HepG2 (cell line): ENCODE data around the gene NOL4L. TPM values are rescaled to one million over a fixed set of nuclear protein-coding genes. Genes with fewer than 3 reads are reported as not detected.

ENCODE experiments used
- BHLHE40 ChIP-seq: IDR thresholded peaks from 2 replicates; pipeline ENCODE4 v1.6.1; 2011; ENCODE audit warnings: low read length, improper control_type of control experiment
- E2F1 ChIP-seq: sonication (generic); formaldehyde crosslinking; IDR thresholded peaks from 2 replicates; pipeline ENCODE4 v1.5.0; 2020; ENCODE audit warnings: missing genetic modification reagents
- HNF1B ChIP-seq: sonication (generic); formaldehyde crosslinking; IDR thresholded peaks from 2 replicates; pipeline ENCODE4 v1.5.1; 2020; ENCODE audit warnings: mild to moderate bottlenecking, moderate library complexity, missing genetic modification reagents
- IRF2 ChIP-seq: IDR thresholded peaks from 2 replicates; pipeline ENCODE4 v1.6.1; 2018; ENCODE audit warnings: missing genetic modification reagents, missing compliant biosample characterization
- LBX2 ChIP-seq: sonication (generic); formaldehyde crosslinking; IDR thresholded peaks from 2 replicates; pipeline ENCODE4 v1.5.0; 2020; ENCODE audit warnings: missing genetic modification reagents, mild to moderate bottlenecking, borderline replicate concordance
- PRDM15 ChIP-seq: sonication (generic); formaldehyde crosslinking; IDR thresholded peaks from 2 replicates; pipeline ENCODE4 v1.4.0; 2020; ENCODE audit warnings: missing genetic modification reagents
- SP2 ChIP-seq: sonication (generic); formaldehyde crosslinking; IDR thresholded peaks from 2 replicates; pipeline ENCODE4 v1.5.1; 2020; ENCODE audit warnings: mild to moderate bottlenecking, missing genetic modification reagents
- ZNF407 ChIP-seq: sonication (generic); formaldehyde crosslinking; IDR thresholded peaks from one replicate; pipeline ENCODE4 v1.5.1; 2020; ENCODE audit warnings: mild to moderate bottlenecking, missing genetic modification reagents; ENCODE audit errors: not compliant biosample characterization
- ZNF563 ChIP-seq: sonication (generic); formaldehyde crosslinking; IDR thresholded peaks from 2 replicates; pipeline ENCODE4 v1.8.0; 2022; ENCODE audit warnings: mild to moderate bottlenecking, moderate library complexity, missing genetic modification reagents
- ZNF784 ChIP-seq: sonication (generic); formaldehyde crosslinking; IDR thresholded peaks from 2 replicates; pipeline ENCODE4 v1.5.1; 2020; ENCODE audit warnings: missing genetic modification reagents, mild to moderate bottlenecking, borderline replicate concordance
- polyA plus RNA-seq, 8 experiments: library from polyadenylated mRNA; depleted of rRNA in 3 of 8; stranded (reverse) in 7 of 8; unstranded in 1 of 8; fragments of >200 nt; fragmentation: Illumina TruSeq in 4 of 8; extraction: Trizol in 4 of 8; gene quantifications; 2 replicates each; pipeline versions ENCODE4 v1.2.1 to v1.2.3, GENCODE V29; 2011 to 2016; ENCODE audit warnings: low read depth in 4 of 8, missing spikeins in 1 of 8, mixed read lengths in 1 of 8; ENCODE audit not compliant: insufficient read depth in 1 of 8
- total RNA-seq, 5 experiments: library from RNA; depleted of rRNA; stranded (reverse); fragments of >200 nt; fragmentation: Illumina TruSeq; extraction: Trizol; gene quantifications; 2 replicates each; pipeline ENCODE4 v1.2.3, GENCODE V29; 2016; ENCODE audit warnings: low read depth in 1 of 5

NOL4L gene
- total and polyA plus RNA-seq, 2 of the 13 experiments (the other 11 are each of a cell fraction or from before 2014, with no cell fraction given): 16.6 to 35.4 TPM

GRCh38 chr20:32541323-32542258, 43.5 kb downstream of the NOL4L start (continued):
- TF ChIP-seq HNF1B (peak; percentile 74; the same call in 1 of the 2 replicates), E2F1 (CRISPR knock-in tag) (peak; percentile 69), ZNF563 (CRISPR knock-in tag) (peak; percentile 55; the same call in 1 of the 2 replicates), LBX2 (CRISPR knock-in tag) (no peak; the same call in 1 of the 2 replicates), IRF2 (CRISPR knock-in tag) (peak; percentile 92; the same call in 1 of the 2 replicates), ZNF407 (CRISPR knock-in tag) (no peak), BHLHE40 (peak; percentile 84), SP2 (CRISPR knock-in tag) (no peak), ZNF784 (CRISPR knock-in tag) (peak; percentile 95; the same call in 1 of the 2 replicates), PRDM15 (CRISPR knock-in tag) (0 out of 2 replicates have a peak, but pooled peaks have one; percentile 67)
